ENCODE data around the gene PRPH2.
"Not testable (repeated sequence)": the region's sequence is repeated elsewhere in the genome, so short reads cannot be mapped to it uniquely, and the experiment has no call there.

The PRPH2 gene

DNA sequence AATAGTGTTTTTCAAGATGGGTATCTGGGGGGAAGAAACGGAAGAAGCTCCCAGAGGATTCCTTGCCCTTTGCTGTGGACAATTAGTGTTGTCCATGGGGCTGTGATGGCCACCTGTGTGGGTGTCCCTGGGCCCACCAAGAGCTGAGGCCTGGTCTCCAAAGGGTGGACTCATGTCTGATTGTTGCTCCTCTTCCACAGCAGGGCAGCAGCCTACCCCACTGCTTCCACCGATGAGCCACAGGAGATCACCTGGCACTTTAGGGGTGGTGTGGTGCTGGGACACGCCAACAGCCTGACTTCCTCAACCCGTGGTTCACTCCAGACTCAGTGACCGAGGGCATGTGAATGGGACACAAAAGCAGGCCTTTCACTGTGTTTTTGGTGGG, 25.1 kb downstream of the PRPH2 start:
- no peak for DNase-seq

DNA sequence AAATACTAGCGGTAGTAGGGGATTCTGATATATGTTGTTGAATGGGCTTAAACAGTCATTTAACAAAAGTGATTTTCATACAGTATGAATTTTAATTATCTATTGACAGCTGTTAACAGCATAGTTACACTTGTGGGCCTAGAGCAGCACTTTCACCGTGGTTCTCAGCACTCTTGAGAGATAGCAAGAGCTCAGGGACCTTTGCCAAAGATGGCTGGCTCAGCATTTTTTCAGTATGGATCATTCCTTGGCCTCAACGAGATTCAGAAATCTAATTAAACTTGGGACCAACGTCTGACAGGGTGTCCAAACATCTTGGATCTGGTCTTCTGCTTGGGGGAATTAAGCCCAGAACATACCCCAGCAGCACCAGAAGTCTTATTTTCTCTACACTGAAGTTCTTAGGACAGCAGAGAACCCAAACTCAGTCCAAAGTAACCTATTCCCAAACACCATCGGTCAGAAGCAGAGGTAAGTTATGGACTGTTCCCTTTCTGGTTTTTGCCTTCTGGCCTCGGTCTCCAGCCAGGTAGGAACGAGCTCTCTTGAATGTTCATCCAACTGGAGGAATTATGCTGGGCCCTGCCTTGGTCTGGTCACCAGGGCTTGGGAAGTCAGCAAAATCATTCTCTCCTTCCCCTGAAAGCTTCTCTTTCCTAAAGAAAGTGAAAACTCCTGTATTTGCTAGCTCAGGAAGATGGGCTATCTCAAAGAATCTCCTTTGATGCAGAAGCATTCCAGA, 25.7 kb downstream of the PRPH2 start:
- DNase-seq = peak; percentile 60

DNA sequence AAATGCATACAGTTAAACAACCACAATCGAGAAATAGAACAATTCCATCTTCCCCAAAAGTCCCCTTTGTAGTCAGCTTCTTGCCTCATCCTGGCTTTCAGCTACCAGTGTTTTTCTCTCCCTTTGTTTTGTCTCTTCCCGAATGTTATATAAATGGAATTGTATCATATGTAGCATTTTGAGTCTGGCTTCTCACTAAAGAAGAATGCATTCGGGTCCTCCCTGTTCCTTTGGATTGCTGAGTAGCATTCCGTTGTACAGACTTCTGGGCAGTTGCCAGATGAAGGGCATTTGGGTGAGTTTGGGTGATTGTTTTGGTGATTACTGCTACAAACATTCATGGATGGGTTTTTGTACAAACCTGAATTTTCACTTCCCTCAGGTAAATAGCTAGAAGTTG, 27.8 kb downstream of the PRPH2 start:
- DNase-seq = peak; percentile 52

DNA sequence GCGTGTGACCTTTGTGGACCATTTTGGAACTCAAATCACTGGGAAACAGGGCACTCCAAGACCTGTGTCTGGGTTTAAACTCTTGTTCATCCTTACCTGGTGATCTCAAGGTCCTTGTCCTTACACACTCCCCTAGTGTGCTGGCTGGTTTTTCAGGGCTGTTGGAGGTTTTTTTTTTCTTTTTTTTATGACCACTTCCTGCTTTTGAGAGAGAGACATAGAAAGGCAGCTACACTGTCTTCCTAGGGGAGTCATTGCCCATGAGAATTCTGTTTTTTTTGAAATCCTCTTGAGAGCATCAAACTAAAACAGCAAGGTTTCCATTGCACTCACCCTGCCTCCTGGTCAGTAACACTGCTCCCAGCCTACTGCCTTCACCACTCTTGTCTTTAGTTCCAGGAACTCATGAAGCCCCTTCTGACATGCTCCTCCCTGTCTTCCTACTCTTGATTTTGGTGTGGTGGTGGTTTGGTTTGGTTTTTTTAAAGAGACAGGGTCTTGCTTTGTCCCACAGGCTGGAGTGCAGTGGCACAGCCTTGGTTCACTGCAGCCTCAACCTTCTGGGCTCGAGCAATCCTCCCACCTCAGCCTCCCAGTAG, 28.6 kb downstream of the PRPH2 start:
- DNase-seq = no peak

DNA sequence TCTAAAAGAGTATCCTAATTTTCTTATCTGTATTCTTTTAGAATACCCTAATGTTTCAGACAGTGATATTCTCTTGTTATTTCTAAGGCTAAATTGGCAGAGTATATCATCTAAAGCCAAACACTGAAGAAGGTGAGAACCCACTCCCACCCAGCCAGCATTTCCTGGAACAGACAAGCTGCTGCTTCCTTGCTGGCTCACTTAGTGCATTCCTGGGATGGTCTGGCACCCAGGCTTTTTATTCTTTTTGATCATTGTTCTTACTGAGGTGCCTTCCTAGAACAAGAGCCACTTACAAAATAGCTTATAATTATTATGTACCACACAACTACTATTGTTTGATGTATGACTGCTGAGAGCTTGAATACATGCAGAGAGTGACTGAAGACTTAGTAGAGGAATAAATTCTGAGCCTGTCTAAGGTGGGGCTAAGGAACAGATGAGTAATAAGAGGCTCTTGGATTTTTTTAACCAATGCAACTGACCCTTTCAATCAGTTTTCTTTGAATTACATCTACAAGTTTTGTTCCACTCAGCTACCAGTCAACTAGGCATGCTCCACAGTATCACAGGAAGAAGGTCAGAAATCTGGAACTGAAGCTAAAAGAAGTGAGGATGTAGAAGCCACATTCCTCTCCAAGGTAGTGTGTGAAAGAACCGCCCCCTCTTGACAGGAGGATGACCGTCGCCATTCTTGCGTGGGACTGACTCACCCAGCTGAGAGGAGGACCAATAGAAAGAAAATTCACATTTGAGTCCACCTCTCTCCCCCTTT, 30.1 kb downstream of the PRPH2 start:
- peak; percentile 34 for DNase-seq

DNA sequence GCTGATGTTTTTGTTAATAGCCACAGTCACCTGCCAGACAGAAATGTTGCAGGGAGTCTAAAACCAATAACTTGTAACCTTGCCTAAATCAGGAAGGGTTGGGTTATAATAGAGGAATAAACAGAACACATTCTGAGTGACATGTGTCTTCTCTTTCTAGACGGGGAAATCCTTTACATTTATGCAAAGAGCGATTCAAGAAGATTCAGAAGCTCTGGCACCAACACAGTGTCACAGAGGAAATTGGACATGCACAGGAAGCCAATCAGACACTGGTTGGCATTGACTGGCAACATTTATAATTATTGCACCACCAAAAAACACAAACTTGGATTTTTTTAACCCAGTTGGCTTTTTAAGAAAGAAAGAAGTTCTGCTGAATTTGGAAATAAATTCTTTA, 31.5 kb downstream of the PRPH2 start:
- DNase-seq = no peak

DNA sequence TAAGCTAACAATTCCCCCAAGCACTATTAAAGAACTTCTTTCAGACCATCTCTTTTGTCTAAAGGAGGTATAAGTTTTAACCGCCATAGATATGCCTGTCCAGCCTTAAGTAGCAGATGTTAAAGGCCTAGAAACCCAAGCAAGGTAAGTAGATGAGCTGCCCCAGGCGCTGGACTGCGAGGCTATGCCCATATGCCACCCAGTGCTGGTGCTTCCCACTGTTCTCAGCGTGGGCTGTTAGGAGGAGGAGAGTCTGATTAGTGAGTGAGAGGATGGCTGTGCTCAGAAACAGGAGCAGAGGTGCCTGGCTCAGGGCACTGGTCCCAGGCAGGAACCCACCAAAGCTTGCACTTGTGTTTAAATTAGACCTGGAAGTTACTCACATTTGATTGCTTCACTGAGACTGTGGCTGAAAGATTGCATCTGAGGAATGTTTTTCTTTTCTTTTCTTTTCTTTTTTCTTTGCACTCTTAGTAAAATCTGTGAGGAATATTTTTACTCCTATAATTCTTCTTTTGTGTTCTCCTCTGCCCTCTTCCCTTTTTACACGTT, 32.2 kb downstream of the PRPH2 start:
- no peak for DNase-seq

DNA sequence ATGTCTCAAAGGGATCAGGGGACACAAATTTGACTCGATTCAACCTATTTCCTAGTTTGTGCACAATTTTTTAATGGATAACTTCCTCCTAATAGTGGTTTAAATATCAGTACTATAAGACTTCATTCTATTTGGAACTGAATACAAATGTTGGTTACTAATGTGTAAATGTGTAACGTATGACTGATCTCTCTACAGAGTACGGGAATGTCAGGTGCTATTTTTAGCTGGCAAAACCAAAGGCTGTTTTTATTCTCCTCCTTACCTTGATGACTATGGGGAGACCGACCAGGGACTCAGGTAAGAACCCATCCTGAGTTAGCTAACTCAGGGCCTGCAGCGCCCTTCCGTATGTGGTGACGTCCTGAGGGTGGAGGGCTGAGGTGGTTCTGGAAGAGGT, 33.0 kb downstream of the PRPH2 start:
- no peak for DNase-seq

DNA sequence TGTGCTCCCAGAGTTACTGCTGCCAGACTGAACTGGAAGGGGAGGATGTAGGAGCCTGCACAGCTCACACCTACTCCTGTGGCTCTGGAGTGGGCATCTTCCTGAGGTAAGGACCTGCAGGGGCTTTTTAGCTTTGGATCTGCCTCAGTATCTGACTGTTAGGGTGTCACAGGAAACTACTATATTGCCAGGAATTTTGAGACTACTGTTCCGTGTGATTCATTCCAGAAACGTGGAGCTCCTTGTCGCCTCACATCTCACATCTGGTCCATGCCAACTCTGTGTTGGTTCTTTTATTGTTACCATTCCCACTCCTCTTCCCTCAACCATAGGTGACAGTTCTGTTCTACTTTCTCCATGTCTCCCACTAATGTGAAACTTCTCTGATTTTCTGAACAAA, 34.1 kb downstream of the PRPH2 start:
- DNase-seq = no peak

DNA sequence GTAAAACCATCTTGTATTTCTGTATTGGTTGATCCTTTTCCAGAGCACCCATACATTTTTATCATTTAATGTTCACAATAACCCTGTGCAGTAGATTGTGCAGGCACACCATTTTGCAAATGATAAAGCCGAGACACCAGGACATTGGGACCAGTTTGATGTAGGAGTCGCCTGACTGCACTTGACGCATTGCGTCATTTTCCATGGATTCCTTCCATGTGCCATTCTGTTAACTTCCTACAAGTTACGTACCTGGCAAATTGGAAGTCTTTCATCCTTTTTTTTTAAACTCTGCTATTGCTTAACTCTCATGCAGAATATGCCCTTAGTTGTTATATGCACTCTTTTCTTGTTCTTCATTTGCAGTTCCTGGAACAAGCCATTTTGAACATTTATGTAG, 43.0 kb downstream of the PRPH2 start:
- no peak for DNase-seq

DNA sequence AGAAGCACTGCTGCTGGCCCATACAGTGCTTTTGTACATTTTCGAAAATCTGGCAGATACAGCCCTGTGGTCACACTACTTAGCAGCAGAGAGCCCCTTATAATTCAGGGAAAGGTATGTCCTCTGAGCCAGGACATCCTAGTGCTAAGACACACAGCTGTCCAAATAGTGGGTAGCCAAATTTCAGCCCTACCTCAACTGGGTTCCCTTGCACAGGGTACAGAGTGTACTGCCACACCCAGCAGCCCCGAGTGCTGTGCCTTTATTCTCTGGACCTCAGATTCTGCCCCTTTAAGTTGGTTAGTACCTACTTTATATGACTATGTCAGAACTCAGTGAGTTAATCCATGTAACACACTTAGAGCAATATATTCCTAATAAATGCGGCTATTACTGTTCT, 47.6 kb downstream of the PRPH2 start:
- no peak for DNase-seq

DNA sequence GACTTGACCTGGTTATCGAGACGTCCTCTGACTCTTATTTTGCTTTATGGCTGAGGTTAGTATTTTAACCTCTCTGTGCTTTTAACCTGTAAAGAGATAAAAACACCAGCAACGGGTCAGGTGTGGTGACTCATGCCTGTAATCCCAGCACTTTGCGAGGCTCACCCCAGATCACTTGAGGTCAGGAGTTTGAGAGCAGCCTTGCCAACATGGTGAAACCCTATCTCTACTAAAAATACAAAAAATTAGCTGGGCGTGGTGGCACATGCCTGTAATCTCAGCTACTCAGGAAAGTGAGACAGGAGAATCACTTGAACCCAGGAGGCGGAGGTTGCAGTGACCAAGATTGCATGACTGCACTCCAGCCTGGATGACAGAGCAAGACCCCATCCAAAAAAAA, 48.0 kb downstream of the PRPH2 start:
- DNase-seq = not testable (repeated sequence)

DNA sequence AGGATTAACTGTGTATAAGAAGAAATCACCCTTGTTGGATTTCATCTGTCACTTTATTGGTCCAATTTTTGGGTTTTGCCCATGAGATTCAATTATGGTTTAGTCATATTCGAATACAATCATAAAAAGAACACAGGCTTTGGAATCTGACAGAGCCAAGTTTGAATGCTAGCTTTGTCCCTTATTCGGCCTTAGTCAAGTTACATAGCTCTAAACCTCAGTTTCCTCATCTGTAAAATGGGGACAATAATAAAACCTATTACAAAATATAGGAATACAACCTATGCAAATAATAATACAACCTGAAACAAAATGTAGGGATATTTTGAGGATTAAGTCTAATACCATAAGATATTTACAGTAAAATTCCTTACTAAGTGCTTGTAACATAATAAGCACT, 57.7 kb downstream of the PRPH2 start:
- no peak for DNase-seq

DNA sequence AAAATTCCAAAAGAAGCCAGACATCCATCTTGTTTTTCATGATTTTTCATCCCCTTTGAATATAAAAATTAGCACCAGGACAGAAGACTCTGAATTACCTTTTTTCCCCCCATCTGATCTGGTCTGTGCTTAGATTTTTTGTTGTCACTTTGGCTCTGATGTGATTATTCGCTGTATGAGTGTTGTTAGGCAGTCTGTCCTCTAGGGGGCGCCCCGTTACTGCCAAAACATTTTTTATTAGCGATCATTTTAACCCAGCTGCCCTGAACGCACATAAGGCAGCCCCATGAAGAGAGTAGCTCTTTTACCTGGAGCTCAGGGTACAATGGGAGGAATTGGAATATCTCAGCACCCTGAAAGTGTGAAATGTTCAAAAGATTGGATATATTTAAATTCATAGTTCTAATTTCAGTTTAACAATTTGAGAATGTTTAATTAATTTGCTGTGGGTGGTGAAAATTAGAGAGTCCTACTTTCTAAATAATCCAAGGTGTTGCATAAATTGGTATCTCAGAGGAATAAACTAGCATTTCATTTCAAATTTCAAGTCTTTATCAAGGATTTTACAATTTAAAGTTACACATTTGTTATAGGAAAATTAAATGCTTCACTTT, 60.8 kb downstream of the PRPH2 start:
- peak; percentile 70 for DNase-seq

DNA sequence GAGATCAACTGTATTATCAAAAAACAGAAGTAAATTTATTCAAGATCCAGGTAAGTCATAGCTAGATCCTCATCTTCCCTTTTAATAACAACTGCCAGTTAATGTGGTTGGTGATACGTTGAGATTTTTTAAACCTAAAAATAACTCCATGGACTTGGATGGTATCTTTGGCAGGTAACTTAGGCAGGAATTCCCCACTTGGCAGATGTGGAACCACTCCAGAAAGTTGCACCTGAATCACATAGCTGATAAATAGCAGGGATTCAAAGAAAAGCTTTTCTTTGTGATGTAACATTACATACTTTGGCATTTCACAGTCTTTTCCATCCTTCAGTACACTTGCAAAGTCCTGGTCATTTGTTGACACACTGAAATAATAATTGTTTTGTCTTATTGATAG, 62.6 kb downstream of the PRPH2 start:
- no peak for DNase-seq

DNA sequence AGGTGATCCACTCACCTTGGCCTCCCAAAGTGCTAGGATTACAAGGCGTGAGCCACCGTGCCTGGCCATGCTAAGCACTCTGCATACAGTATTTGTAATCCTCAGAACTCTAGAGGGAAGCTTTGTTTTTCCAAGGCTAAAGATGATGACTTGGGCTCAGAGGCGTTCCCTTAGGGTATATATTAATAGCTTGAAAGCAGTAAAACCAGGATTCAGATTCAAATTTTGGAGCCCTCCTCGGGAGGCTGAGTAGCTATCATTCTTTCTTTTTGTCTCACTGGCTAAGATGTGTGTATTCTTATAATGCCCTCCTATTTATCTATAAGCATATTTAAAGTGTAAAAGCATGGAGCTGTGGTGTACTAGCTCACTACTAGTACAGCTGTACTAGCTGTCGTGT, 68.5 kb downstream of the PRPH2 start:
- no peak for DNase-seq

DNA sequence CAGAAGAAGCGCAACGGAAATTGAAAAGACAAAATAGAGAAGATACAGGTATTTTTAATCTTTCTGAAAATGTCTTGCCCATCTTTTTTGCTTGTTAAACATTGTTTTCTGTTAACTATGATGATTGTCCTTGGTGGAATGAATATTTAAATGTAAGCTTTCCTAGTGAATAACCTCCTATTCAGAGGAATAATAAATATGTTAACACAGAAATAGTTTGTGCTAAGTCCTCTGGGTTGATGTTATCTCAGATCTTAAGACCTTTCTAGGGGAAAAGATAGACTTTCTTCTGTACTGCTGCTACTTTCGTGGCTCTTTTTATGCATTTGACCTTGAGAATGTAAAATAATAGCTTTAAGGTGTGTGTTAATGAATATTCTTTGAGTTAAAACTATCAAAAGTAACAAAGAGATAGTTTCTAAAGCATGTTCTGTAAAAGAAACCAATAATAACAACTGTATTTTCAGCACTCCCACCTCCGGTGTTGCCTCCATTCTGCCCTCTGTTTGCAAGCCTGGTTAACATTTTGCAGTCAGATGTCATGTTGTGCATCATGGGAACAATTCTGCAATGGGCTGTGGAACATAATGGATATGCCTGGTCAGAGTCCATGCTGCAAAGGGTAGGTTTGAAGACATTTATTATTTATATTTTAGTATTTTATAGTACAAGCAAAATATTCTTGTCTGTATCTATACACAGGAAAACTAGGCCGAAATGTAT, 70.2 kb downstream of the PRPH2 start:
- no peak for DNase-seq

All from HCEC 1CT (cell line).